H7 (cell line): ENCODE results near the gene SLC50A1. TPM values are rescaled to one million over a fixed set of nuclear protein-coding genes. Genes with fewer than 3 reads are reported as not detected.
A peak's percentile ranks its signal among the peaks of the same experiment; 100 is the strongest.
"Not testable (repeated sequence)": the region's sequence is repeated elsewhere in the genome, so short reads cannot be mapped to it uniquely, and the experiment has no call there.

Experiments used
- DNase-seq: peaks from one replicate; pipeline ENCODE4 v3.0.0; 2012
- H3K27me3 ChIP-seq: 2 replicates; pipeline ENCODE4 v1.6.0; 2011; ENCODE audit warnings: mild to moderate bottlenecking, low read length; ENCODE audit not compliant: control insufficient read depth, insufficient read depth
- H3K36me3 ChIP-seq: replicated peaks from 2 replicates; pipeline ENCODE4 v1.5.1; 2011; ENCODE audit warnings: low read length; ENCODE audit not compliant: control insufficient read depth, insufficient read depth
- H3K4me3 ChIP-seq: 2 replicates; pipeline ENCODE4 v1.5.1; 2011; ENCODE audit warnings: low read depth, mild to moderate bottlenecking, control low read depth, low read length, moderate library complexity; ENCODE audit not compliant: insufficient read depth
- total RNA-seq: library from RNA; depleted of rRNA; stranded (reverse); fragments of >200 nt; shearing (Covaris generic); gene quantifications from 2 replicates; pipeline ENCODE4 v1.2.3, GENCODE V29; 2014

SLC50A1 gene
- total RNA-seq, 1 experiment from 2014 or later = 79.2 TPM

DNA sequence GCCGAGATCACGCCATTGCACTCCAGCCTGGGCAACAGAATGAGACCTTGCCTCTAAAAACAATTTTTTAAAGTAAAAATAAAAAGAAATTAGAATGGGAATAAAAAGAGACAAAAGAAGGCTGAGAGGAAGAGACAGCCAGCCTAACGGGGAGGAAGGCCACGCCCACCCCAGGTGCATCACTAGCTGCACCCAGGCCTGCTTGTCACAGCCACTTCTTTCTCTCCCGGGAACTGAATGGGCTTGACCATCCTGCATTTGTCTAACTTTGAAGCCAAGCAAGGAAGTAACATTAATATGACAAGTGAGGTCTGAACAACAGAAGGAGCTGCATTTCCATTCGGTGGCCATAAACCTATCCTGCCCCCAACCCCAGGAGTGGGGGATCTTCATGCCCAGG, 28.8 kb upstream of the SLC50A1 start:
- no peak overlapping the region for H3K4me3 ChIP-seq
- no peak for DNase-seq

DNA sequence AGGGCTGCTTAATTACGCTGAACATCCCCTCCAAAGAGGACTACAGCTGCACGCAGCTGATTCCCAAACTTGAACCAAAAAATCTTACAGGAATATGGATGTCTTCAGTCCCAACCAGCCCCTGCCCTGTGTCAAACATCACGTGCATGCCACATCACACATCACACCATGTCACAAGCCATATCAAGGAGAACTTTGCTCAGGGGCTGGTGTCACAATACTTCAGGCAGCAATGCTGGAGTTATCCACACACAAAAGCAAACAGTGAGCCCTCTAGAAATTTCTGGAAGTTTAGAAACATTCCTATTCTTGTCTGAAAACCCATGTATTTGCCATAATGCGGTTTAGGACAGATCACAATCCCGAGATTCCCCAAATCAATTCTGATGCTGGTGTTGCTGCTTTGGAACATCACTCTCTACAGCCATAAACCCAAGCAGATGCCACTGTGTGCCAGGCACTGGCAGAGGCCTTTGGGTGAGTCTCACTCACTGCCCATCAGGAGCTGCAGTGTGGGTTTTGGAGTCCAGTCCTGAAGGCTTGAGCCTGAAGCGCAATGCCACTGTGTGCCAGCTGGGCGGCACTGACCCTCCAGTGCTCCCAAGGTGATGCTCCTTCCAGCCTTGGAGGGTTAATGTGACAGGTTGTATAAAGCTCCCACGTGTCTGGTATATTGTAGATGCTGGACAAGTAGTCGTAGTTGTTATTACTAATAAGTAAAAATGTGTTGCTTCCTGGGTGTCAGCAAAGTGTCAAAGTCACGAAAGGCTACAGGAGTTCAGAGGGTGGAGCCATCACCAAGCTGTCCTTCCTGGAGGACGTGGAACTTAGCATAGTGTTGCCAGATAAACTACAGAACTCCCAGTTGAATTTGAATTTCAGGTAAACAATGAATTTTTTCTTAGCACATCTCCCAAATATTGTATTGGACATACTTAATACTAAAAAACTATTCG, 28.1 kb upstream of the SLC50A1 start:
- Histone ChIP-seq H3K4me3 (no peak overlapping the region), H3K36me3 (no peaks in the 10 kb centered on the region), H3K27me3 (no peaks in the 10 kb centered on the region; the same call in 1 of the 2 replicates)
- DNase-seq = no peak

More for the DNA sequence above, 28.8 kb upstream of the SLC50A1 start:
- no peaks in the 10 kb centered on the region; the same call in 1 of the 2 replicates for H3K27me3 ChIP-seq
- no peaks in the 10 kb centered on the region for H3K36me3 ChIP-seq

DNA sequence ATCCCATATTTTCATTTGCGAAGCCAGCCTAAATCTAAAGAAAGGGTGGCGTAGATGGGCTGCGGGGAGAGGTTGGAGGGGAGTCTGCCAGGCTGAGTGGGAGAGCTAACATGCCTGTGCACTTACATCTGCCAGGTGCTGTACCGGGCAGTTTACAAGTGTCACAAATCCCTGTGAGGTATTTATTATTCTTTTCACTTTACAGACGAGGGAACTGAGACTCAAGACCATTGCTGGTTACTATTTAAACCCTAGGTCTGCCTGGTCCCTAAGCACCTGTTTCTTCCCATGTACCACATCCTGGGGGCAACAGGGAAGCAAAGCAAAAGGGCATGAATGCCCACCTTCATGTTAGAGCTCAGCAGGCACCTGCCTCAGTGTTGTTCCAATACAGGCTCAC, 27.4 kb upstream of the SLC50A1 start:
- Histone ChIP-seq H3K36me3 (no peaks in the 10 kb centered on the region), H3K27me3 (no peaks in the 10 kb centered on the region; the same call in 1 of the 2 replicates), H3K4me3 (no peak overlapping the region)
- DNase-seq = no peak

DNA sequence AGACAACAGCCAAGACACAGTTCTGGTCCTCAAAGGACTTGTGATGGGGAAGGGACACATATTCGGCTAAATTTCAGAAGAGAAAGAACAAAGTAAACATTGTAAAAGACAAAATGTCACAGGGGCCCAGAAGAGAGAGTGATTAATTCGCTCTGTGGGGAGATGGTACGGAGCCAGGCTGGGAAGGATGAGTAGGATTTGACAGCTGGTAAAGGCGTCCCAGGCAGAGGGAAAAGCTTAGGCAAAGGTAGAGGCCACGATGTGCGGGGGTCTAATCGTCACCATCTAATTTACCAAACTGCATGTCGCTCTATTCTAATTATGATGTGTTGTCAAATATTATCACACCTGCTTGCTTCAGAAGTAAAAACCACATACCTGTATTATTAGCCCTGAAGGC, 25.3 kb upstream of the SLC50A1 start:
- DNase-seq = no peak

DNA sequence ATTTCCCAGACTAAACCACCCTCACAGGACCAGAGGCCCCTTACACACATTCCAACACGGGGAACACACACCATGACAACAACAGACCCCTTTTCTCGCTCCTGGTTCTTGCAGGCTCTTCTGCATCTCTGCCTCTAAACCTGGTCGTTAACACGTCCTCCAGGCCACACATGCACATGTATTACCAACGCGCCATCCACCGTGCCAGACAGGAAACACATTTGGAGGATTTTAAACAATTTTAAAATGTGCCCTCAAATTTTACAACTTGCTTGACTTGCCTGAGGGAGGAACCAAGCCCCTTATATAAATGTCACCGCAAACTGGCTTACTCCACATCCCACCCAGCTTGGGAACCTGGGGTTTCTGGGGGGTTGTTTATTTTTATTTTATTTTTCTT, 24.8 kb upstream of the SLC50A1 start:
- no peaks in the 10 kb centered on the region; the same call in 1 of the 2 replicates for H3K27me3 ChIP-seq
- no peak for DNase-seq
- H3K36me3 ChIP-seq = no peaks in the 10 kb centered on the region
- no peak overlapping the region for H3K4me3 ChIP-seq

More for the DNA sequence above, 25.3 kb upstream of the SLC50A1 start:
- Histone ChIP-seq H3K27me3 (no peaks in the 10 kb centered on the region; the same call in 1 of the 2 replicates), H3K4me3 (no peak overlapping the region), H3K36me3 (no peaks in the 10 kb centered on the region)

DNA sequence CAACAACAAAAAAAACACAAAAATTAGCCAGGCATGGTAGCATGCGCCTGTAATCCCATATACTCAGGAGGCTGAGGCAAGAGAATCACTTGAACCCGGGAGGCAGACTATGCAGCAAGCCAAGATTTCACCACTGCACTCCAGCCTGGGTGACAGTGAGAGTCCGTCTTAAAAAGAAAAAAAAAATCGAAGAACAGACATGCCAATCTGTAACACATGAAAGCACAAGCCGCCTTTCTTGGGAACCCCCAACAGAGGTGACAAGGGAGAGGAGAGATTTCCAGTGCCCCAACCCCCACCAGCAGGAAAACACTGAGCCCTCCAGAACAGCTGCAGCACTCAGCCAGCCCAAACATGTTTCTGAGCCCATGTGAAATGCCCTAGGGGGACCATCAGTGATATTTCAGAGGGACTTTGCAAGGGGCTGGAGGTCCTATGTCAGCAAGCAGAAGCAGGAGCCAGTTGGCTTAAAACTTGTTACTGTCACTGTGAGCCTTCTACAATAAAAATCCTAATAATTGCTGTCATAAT, 22.1 kb upstream of the SLC50A1 start:
- H3K36me3 ChIP-seq = no peaks in the 10 kb centered on the region
- H3K27me3 ChIP-seq = no peaks in the 10 kb centered on the region; the same call in 1 of the 2 replicates
- DNase-seq = no peak
- H3K4me3 ChIP-seq = no peak overlapping the region

DNA sequence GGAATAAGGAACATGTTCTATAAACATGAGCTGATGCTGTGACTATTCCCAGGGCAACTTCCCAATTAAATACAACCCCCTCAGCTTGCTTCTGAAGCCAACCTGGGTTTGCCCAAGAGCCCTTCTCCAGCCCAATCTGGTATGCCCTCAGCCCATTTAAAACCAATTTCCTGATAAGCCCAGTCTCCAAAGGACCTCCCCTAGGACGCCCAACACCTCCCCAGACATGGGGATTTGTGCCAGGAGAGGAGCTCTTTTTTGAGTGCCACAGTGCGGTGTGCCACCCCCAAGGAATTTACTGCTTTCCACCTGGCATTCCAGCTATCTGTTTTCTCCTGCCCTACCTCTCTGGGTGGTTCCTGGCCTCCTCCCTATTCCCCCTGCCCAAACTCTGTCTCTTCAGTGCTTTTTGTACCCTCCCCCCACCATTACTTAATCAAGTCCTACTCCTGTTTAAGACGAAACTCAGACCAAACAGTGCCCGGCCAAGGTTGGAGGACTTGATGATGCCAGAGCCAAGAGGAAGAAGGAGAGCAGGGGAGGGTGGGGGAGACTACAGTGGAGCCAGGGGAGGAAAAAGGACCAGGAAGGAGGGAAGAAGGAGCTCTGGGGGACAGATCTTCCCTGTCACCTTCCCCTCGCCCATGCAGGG, 19.4 kb upstream of the SLC50A1 start:
- DNase-seq = no peak
- Histone ChIP-seq H3K4me3 (no peak overlapping the region), H3K27me3 (peaks cover 5% of the 10 kb centered on the region; the same call in 1 of the 2 replicates), H3K36me3 (no peaks in the 10 kb centered on the region)

DNA sequence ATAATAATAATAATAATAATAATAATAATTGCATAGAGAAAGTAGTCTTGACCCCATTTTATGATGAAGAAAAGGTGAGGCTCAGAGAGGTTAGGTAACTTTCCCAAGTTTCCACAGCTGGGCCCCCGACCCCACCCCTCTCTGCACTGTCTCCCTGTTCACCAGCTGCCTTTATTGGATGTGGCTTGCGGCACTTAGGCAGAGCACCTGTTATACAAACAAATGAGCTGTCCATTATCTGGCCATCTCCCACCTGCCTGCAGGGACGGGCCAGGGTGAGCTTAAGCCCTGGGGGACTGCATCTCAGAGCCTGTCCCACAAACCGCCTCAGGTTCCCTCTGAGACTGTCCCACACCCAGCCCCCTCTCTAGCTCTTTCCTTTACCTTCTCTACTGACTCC, 18.0 kb upstream of the SLC50A1 start:
- Histone ChIP-seq H3K36me3 (no peaks in the 10 kb centered on the region), H3K27me3 (peaks cover 5% of the 10 kb centered on the region; the same call in 1 of the 2 replicates), H3K4me3 (no peak overlapping the region)
- no peak for DNase-seq

DNA sequence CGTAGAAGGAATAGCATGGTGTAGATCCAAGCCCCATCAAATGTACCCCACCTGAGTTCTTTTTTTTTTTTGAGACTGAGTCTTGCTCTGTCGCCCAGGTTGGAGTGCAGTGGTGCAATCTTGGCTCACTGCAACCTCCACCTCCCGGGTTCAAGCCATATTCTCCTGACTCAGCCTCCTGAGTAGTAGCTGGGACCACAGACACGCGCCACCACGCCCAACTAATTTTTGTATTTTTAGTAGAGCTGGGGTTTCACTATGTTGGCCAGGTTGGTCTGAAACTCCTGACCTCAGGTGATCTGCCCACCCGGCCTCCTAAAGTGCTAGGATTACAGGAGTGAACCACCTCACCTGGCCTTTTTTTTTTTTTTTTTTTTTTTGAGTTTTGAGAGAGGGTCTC, 17.6 kb upstream of the SLC50A1 start:
- H3K27me3 ChIP-seq, DNase-seq, H3K36me3 ChIP-seq, H3K4me3 ChIP-seq: not testable (repeated sequence)

DNA sequence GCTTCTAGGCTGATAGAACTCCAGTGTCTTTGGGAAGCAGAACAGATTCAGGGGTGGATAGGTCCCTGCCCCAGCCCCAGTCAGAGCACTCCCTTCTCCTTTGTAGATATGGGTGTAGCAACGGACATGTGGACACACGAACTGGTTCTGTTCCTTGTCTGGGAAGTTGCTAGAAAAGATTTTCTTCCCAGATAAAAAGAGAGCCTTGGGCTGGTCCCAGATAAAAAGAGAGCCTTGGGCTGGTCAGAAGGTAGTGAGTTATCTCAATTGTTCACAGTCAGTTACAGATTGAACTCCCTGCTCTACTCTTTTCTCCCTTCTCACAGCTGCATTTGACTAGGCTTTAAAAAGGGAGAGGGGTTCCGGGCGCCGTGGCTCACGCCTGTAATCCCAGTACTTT, 15.4 kb upstream of the SLC50A1 start:
- no peak for DNase-seq
- no peak overlapping the region for H3K4me3 ChIP-seq
- H3K36me3 ChIP-seq = no peaks in the 10 kb centered on the region
- peaks cover 13% of the 10 kb centered on the region for H3K27me3 ChIP-seq

DNA sequence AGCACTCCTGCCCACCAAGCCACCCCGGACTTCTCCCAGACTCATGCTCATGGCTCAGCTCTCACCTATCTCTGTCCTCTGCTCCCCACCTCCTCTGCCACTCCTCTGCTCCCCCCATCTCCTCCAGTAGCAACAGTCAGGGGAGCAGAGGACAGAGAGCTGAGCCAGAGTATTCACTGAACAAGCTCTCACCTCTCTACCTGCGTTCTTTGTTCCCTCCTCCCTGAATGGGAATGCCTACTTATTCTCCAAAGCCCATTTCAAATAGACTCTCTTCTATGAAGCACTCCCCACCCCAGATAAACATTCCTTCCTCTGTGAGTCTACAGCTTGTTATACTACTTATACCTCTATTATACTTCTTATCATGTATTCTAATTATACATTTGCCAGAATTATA, 14.4 kb upstream of the SLC50A1 start:
- peaks cover 23% of the 10 kb centered on the region for H3K27me3 ChIP-seq
- H3K36me3 ChIP-seq = no peaks in the 10 kb centered on the region
- no peak for DNase-seq
- no peak overlapping the region for H3K4me3 ChIP-seq

DNA sequence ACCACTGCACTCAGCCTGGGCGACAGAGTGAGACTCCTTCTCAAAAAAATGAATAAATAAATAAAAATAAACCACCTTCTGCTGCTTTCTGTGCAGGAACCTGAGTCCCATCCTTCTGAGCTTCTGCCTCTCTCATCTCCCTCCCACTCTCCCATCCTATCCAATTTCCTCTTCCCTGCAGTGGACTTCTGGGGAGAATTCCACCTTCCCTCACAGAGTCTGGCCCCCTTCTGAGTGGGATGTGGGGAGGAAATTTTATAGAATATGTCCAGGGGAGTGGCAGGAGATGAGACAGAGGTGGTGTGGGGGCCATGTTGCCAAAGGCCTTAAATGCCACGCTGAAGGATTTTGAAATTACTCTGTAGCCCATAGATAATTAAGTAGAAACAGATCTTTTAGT, 13.3 kb upstream of the SLC50A1 start:
- Histone ChIP-seq H3K27me3 (peaks cover 33% of the 10 kb centered on the region), H3K4me3 (no peak overlapping the region), H3K36me3 (no peaks in the 10 kb centered on the region)
- no peak for DNase-seq

DNA sequence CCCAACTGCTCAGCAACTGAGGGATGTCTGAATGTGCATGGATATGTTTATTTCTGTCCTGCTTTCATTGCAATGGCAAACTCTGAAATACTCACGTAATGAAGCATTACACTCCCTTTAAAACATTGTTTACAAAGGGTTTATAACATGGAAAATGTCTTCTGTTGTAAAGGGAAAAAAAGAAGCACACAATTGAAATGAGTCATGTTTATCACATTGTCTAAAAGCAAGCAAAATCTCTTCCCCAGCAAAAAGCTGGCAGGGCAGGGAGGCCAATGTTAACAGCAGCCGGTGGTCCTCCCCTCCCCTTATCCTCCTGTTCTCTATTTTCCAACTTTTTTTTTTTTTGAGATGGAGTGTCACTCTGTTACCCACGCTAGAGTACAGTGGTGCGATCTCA, 11.9 kb upstream of the SLC50A1 start:
- no peak for DNase-seq
- no peaks in the 10 kb centered on the region for H3K36me3 ChIP-seq
- no peak overlapping the region for H3K4me3 ChIP-seq
- peaks cover 45% of the 10 kb centered on the region for H3K27me3 ChIP-seq

DNA sequence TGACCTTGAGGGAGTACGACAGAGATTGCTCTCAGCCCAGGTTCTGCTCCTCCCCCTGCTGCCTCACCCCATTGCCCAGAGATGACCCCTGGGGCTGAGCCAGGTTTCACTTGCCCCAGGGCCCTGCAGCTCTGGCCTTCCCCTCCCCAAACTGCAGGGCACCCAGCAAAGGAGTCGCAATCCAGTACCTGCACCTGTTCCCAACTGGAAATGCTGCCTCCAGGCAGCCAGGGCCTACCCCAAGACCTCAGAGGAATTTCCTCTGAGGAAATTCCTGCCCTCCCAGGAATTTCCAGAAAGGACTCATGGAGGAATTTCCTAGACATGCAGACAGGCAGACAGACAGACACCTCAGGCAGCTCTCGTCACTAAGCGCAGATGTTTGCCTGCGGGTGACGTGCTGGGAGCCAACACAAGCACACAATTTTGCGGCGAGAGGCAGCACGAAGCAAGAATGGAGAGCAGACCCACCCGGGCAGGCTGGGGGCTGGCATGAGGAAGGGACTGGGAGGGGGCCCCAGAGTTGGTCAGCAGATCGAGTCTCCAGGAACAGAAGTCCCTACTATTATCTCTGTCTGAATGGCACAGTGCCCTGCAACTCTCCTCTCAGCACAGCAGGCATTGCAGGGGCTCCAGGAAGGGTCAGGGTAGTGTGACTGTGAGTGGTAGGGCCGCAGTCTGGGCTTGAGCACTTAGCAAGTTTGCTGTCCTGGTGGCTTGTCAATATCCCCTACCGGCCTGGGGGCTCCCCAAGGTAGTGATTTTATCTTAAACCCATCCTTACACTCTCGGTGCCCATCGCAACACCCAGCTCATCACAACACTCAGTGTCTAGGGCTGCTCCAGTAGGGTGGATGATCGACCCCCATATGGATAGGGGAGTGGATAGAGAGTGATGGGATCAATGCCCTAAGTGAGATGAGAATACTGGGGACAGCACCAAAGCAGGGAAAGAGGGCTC, 10.9 kb upstream of the SLC50A1 start:
- Histone ChIP-seq H3K36me3 (no peaks in the 10 kb centered on the region), H3K27me3 (peaks cover 54% of the 10 kb centered on the region), H3K4me3 (no peak overlapping the region)
- peak; percentile 55 for DNase-seq
